HG03565 (cell line): ENCODE data around the gene CCNL2.

Experiments used
- ATAC-seq: cut with Tn5 transposase; IDR thresholded peaks from one replicate; pipeline ENCODE4 v1.9.1; 2021; ENCODE audit warnings: mild to moderate bottlenecking, moderate library complexity; ENCODE audit not compliant: unreplicated experiment

The CCNL2 gene

GRCh38 chr1:1345860-1346500, 53.2 kb downstream of the CCNL2 start:
- no peak for ATAC-seq

GRCh38 chr1:1345384-1345783, 53.8 kb downstream of the CCNL2 start:
- ATAC-seq = no peak

GRCh38 chr1:1344655-1345361, 54.3 kb downstream of the CCNL2 start:
- ATAC-seq = no peak

- ATAC-seq = no peak
These were observed 55.2 kb downstream of the CCNL2 start for GRCh38 chr1:1343811-1344421.

GRCh38 chr1:1342584-1343115, 56.5 kb downstream of the CCNL2 start:
- ATAC-seq = no peak

- no peak for ATAC-seq
These were observed 57.0 kb downstream of the CCNL2 start for GRCh38 chr1:1342061-1342562.

GRCh38 chr1:1341549-1342021, 57.5 kb downstream of the CCNL2 start:
- no peak for ATAC-seq

- no peak for ATAC-seq
These were observed 58.2 kb downstream of the CCNL2 start for GRCh38 chr1:1340791-1341548.

GRCh38 chr1:1340185-1340584, 59.0 kb downstream of the CCNL2 start:
- no peak for ATAC-seq

- ATAC-seq = no peak
These were observed 60.9 kb downstream of the CCNL2 start for GRCh38 chr1:1338278-1338677.

GRCh38 chr1:1337793-1338147, 61.4 kb downstream of the CCNL2 start:
- ATAC-seq = no peak

- ATAC-seq = no peak
These were observed 62.0 kb downstream of the CCNL2 start for GRCh38 chr1:1336931-1337792.

GRCh38 chr1:1336446-1336845, 62.7 kb downstream of the CCNL2 start:
- no peak for ATAC-seq

GRCh38 chr1:1335792-1336248, 63.3 kb downstream of the CCNL2 start:
- ATAC-seq = no peak
